HAP-1 (cell line): ENCODE results near the gene SUPT7L.

Experiments used
- DNase-seq, 2 experiments: peaks; one replicate each; pipeline ENCODE4 v3.0.0-alpha.2; 2016 to 2020; ENCODE audit warnings: low spot score in 2 of 2
- H3K27me3 ChIP-seq: fragments of 250-450 bp; sonication (Bioruptor Pico); 2 replicates; pipeline ENCODE4 v1.5.1; 2020; ENCODE audit warnings: low read depth, mild to moderate bottlenecking, moderate library complexity
- H3K36me3 ChIP-seq: fragments of 250-450 bp; sonication (Bioruptor Pico); replicated peaks from 2 replicates; pipeline ENCODE4 v1.5.1; 2020; ENCODE audit warnings: mild to moderate bottlenecking
- H3K4me1 ChIP-seq: fragments of 250-450 bp; sonication (Bioruptor Pico); 2 replicates; pipeline ENCODE4 v1.5.1; 2020; ENCODE audit warnings: mild to moderate bottlenecking
- H3K4me3 ChIP-seq: fragments of 250-450 bp; sonication (Bioruptor Pico); 2 replicates; pipeline ENCODE4 v1.5.1; 2020; ENCODE audit warnings: mild to moderate bottlenecking, moderate library complexity
- H3K9me3 ChIP-seq: fragments of 250-450 bp; sonication (Bioruptor Pico); 2 replicates; pipeline ENCODE4 v1.5.1; 2020; ENCODE audit warnings: mild to moderate bottlenecking, moderate library complexity
- in situ Hi-C: fragments of 300-500 bp; cut with MboI; formaldehyde crosslinking; loops from 3 replicates; pipeline ENCODE4 v1.14.3; 2020; ENCODE audit warnings: low sequenced_read_pairs, inconsistent platforms, mixed read lengths

The SUPT7L gene

DNA sequence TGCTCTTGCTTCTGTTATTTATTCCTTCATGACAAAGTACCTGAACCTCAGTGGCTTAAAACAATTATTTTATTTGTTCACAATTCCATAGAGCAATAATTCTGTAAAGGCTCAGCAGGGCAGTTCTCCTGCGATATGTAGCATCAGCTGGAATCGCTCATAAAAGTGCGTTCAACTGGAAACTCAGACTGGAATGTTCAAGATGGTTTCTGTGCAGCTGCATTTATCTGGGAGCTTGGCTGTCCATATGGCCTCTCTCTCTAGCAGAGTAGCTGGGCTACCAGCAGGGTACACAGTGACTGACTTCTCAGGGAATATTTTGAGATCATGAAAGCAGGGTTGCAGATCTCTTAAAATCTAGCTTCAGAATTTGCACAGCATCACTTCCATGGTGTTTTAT lies 48.1 kb downstream of the SUPT7L start:
- Histone ChIP-seq H3K4me1 (no peaks in the 10 kb centered on the region), H3K27me3 (no peaks in the 10 kb centered on the region), H3K36me3 (peaks cover 47% of the 10 kb centered on the region), H3K4me3 (no peak overlapping the region), H3K9me3 (no peaks in the 10 kb centered on the region)
- DNase-seq, result no peak
- in situ Hi-C loops, result no loop called here

DNA sequence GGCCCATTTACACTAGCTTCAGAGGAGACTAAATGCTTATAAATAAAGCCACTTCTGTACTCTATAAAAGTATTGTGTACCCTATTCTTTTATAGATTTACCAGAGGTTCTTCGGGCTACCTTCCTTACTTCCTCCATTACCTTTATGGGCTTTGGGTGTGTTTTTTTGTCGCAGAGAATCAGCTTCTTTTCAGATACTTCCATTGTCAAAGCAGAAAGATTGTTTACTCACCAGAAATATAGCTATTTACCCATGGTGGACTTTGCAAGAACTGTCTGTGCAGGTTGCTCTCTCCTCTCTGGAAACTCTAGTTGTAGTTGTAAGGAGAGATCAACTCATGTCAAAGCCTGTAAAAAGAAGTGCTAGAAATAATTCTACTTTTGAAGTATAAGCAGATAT lies 49.4 kb downstream of the SUPT7L start:
- peaks cover 51% of the 10 kb centered on the region for H3K36me3 ChIP-seq
- in situ Hi-C loops, result no loop called here
- H3K4me3 ChIP-seq, result no peak overlapping the region
- DNase-seq, result no peak
- no peaks in the 10 kb centered on the region for H3K4me1 ChIP-seq
- H3K27me3 ChIP-seq, result no peaks in the 10 kb centered on the region
- no peaks in the 10 kb centered on the region for H3K9me3 ChIP-seq

DNA sequence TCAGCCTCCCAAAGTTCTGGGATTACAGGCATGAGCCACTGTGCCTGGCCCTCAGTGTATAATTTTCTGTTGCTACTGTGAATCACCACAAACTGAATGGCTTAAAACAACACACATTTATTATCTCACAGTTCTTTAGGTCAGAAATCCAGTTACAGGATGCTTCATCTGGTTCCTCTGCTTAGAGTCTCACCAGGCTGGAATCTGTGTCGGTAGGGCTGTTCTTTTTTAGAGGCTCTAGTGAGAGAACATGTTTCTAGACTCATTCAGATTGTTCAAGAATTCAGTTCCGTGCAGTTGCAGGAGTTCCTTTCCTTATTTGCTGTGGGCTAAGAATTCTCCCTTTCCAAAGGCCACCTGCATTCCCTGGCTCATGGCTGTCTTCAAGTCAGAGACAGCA lies 56.8 kb downstream of the SUPT7L start:
- Histone ChIP-seq H3K4me1 (no peaks in the 10 kb centered on the region), H3K36me3 (peaks cover 67% of the 10 kb centered on the region), H3K4me3 (no peak overlapping the region), H3K9me3 (no peaks in the 10 kb centered on the region), H3K27me3 (no peaks in the 10 kb centered on the region)
- in situ Hi-C loops, result no loop called here
- DNase-seq, result no peak
